ENCODE measurements around the gene IMPDH1. TPM values are rescaled to one million over a fixed set of nuclear protein-coding genes. Genes with fewer than 3 reads are reported as not detected.

The IMPDH1 gene
- total and polyA plus RNA-seq, 9 of the 15 experiments (the other 6 are each of a cell fraction or from before 2014, with no cell fraction given) = 0.80 to 118 (median 64.3) TPM

DNA sequence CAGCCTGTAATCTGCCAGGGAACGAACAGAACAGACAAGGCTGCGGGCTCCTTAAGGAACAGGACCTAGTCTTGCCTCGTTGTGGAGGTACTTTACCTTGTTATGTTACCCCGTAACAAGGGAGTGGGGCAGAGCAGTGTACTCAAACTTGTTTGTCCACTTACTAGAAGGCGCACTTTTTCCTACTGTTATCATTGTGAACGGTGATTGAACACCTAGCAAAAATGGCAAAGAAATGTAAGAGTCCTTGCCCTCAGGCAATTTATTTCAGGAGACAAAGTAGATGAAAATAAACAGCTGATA, 620 bp upstream of the IMPDH1 start (continued):
- TF ChIP-seq MGA (IDR thresholded peaks at IDR 0.05) = peak; percentile 27; the same call in 1 of the 2 replicates
- peak; percentile 71; the same call in 1 of the 2 replicates for TF ChIP-seq ZNF41 (CRISPR knock-in tag; conservative IDR thresholded peaks at IDR 0.05)
- TF ChIP-seq NBN (IDR thresholded peaks at IDR 0.05; ENCODE audit: low read depth) = 0 out of 2 replicates have a peak, but pooled peaks have one; percentile 21
- no peak for TF ChIP-seq HINFP (tag; conservative IDR thresholded peaks at IDR 0.05; ENCODE audit: low read depth)
- TF ChIP-seq, protein P1, sequence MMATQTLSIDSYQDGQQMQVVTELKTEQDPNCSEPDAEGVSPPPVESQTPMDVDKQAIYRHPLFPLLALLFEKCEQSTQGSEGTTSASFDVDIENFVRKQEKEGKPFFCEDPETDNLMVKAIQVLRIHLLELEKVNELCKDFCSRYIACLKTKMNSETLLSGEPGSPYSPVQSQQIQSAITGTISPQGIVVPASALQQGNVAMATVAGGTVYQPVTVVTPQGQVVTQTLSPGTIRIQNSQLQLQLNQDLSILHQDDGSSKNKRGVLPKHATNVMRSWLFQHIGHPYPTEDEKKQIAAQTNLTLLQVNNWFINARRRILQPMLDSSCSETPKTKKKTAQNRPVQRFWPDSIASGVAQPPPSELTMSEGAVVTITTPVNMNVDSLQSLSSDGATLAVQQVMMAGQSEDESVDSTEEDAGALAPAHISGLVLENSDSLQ (IDR thresholded peaks at IDR 0.05) = no peak
- TF ChIP-seq, protein P2, sequence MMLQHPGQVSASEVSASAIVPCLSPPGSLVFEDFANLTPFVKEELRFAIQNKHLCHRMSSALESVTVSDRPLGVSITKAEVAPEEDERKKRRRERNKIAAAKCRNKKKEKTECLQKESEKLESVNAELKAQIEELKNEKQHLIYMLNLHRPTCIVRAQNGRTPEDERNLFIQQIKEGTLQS (IDR thresholded peaks at IDR 0.05) = no peak
- TF ChIP-seq, protein P2 (CRISPR knock-in tag; conservative IDR thresholded peaks at IDR 0.05) = peak; percentile 64; the same call in 1 of the 2 replicates
- peak; percentile 48; the same call in 1 of the 2 replicates for TF ChIP-seq GABPB1 (CRISPR knock-in tag; IDR thresholded peaks at IDR 0.05)
- 0 out of 4 replicates have a peak, but pooled peaks of 1 of the 2 experiments have one; percentile 40 for TF ChIP-seq ARNT (IDR thresholded peaks at IDR 0.05)
- TF ChIP-seq, protein P3, sequence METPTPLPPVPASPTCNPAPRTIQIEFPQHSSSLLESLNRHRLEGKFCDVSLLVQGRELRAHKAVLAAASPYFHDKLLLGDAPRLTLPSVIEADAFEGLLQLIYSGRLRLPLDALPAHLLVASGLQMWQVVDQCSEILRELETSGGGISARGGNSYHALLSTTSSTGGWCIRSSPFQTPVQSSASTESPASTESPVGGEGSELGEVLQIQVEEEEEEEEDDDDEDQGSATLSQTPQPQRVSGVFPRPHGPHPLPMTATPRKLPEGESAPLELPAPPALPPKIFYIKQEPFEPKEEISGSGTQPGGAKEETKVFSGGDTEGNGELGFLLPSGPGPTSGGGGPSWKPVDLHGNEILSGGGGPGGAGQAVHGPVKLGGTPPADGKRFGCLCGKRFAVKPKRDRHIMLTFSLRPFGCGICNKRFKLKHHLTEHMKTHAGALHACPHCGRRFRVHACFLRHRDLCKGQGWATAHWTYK (CRISPR knock-in tag; IDR thresholded peaks at IDR 0.05) = 0 out of 2 replicates have a peak, but pooled peaks have one; percentile 17
- peak; percentile 44 for TF ChIP-seq DACH1 (IDR thresholded peaks at IDR 0.05; ENCODE audit: partially characterized antibody)
- TF ChIP-seq GABPA (tag; conservative IDR thresholded peaks at IDR 0.05; ENCODE audit: low read depth) = no peak
